GM23338 (cell line): ENCODE data around the gene RAI14.

ENCODE experiments used
- CREB1 ChIP-seq: fragments of 250-450 bp; sonication (Bioruptor Pico); IDR thresholded peaks from 2 replicates; pipeline ENCODE4 v1.5.0; 2020; ENCODE audit warnings: low read depth, mild to moderate bottlenecking, moderate library complexity
- EZH2 ChIP-seq: fragments of 200-600 bp; sonication (generic); IDR thresholded peaks from one replicate; pipeline ENCODE4 v1.8.0; 2017; ENCODE audit warnings: antibody characterized with exemption, mild to moderate bottlenecking, low read depth; ENCODE audit not compliant: unreplicated experiment
- EZH2phosphoT487 ChIP-seq: fragments of 200-600 bp; sonication (generic); IDR thresholded peaks from one replicate; pipeline ENCODE4 v1.8.1; 2018; ENCODE audit warnings: antibody characterized with exemption; ENCODE audit not compliant: unreplicated experiment
- JUNB ChIP-seq: IDR thresholded peaks from one replicate; pipeline ENCODE4 v1.6.1; 2016; ENCODE audit warnings: antibody characterized with exemption; ENCODE audit not compliant: unreplicated experiment
- TF ChIP-seq, protein P1 (sequence below), 2 experiments: fragments of 200-600 bp in 1 of 2; sonication (generic) in 1 of 2; conservative IDR thresholded peaks; 2 replicates each; pipeline versions ENCODE4 v1.5.1 to v1.6.1; 2016 to 2017; ENCODE audit warnings: antibody characterized with exemption in 2 of 2, low read depth in 2 of 2, mild to moderate bottlenecking in 2 of 2, moderate library complexity in 1 of 2
- TF ChIP-seq, protein P2 (sequence below): IDR thresholded peaks from one replicate; pipeline ENCODE4 v1.6.1; 2018; ENCODE audit warnings: antibody characterized with exemption; ENCODE audit not compliant: unreplicated experiment

DNA sequence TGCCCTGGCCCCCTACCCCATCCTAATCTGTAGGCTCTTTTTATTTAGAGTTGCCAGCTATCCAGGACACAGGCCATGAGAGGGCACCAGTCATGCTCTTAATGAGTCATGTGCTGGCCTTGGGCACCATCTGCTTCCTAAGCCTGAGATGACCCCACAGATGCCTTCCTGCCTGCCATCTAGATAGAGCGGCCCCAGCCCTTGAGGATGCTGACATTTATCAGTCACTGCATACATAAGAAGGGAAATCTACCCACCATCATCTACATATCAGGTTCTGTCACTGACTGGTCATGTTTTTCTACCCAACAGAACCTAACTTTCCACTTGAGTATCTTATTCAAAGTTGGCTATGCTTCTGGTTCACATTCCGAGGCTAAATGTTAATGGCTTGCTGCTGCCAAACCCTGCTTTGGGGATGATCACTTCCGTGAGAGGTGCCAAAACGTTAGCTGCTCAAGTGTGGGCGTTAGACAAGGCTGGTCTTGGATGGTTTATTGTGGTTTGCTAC, 132.9 kb downstream of the RAI14 start:
- TF ChIP-seq, protein P1, sequence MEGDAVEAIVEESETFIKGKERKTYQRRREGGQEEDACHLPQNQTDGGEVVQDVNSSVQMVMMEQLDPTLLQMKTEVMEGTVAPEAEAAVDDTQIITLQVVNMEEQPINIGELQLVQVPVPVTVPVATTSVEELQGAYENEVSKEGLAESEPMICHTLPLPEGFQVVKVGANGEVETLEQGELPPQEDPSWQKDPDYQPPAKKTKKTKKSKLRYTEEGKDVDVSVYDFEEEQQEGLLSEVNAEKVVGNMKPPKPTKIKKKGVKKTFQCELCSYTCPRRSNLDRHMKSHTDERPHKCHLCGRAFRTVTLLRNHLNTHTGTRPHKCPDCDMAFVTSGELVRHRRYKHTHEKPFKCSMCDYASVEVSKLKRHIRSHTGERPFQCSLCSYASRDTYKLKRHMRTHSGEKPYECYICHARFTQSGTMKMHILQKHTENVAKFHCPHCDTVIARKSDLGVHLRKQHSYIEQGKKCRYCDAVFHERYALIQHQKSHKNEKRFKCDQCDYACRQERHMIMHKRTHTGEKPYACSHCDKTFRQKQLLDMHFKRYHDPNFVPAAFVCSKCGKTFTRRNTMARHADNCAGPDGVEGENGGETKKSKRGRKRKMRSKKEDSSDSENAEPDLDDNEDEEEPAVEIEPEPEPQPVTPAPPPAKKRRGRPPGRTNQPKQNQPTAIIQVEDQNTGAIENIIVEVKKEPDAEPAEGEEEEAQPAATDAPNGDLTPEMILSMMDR (conservative IDR thresholded peaks at IDR 0.05; ENCODE audit: low read depth in 2 of 2) = peak in 1 of 2 experiments; percentile 26; a peak in 2 of 4 replicates
- TF ChIP-seq, protein P2, sequence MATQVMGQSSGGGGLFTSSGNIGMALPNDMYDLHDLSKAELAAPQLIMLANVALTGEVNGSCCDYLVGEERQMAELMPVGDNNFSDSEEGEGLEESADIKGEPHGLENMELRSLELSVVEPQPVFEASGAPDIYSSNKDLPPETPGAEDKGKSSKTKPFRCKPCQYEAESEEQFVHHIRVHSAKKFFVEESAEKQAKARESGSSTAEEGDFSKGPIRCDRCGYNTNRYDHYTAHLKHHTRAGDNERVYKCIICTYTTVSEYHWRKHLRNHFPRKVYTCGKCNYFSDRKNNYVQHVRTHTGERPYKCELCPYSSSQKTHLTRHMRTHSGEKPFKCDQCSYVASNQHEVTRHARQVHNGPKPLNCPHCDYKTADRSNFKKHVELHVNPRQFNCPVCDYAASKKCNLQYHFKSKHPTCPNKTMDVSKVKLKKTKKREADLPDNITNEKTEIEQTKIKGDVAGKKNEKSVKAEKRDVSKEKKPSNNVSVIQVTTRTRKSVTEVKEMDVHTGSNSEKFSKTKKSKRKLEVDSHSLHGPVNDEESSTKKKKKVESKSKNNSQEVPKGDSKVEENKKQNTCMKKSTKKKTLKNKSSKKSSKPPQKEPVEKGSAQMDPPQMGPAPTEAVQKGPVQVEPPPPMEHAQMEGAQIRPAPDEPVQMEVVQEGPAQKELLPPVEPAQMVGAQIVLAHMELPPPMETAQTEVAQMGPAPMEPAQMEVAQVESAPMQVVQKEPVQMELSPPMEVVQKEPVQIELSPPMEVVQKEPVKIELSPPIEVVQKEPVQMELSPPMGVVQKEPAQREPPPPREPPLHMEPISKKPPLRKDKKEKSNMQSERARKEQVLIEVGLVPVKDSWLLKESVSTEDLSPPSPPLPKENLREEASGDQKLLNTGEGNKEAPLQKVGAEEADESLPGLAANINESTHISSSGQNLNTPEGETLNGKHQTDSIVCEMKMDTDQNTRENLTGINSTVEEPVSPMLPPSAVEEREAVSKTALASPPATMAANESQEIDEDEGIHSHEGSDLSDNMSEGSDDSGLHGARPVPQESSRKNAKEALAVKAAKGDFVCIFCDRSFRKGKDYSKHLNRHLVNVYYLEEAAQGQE = no peak
- TF ChIP-seq CREB1 (CRISPR knock-in tag) (no peak), EZH2 (no peak), EZH2phosphoT487 (no peak), JUNB (no peak)
